ENCODE measurements around the gene AFAP1L1. TPM values are rescaled to one million over a fixed set of nuclear protein-coding genes. Genes with fewer than 3 reads are reported as not detected.
"Not testable (repeated sequence)": the region's sequence is repeated elsewhere in the genome, so short reads cannot be mapped to it uniquely, and the experiment has no call there.

AFAP1L1 gene
- polyA plus RNA-seq, 1 donor, result 9.6 TPM

DNA sequence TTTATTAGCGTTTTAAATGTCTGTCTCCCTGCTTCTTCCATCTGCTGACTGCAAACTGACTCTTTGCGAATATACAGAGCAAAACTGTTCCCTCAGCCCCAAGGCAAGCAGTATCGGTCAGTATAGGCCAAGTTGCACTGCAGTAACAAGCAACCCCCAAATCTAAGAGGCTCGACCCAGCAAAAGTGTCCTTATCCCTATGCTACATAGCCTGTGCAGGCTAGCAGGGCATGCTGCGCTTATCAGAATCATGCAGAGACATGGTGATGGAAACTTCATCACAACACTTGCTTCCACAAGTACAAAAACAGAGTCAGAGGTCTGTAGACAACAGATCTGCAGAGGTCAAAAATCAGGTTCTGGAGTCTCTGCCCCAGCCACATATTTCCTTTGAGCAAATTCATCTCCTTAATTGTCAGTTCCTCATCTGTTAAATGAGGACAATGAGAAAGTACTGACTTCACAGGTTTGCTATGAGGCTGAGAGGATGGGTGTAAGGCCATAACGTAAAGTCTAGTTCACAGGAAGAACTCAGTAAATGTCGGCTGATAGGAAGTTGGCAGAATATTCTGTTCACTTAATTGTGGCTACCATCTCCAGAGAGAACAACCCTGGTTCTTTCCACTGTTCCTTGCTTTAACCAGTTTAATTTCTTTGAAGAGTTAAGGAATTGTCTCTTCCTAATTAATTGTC lies 117.0 kb downstream of the AFAP1L1 start:
- no CpG with 5 or more reads among the region's 7 CpGs for WGBS (ENCODE audit: insufficient coverage, low lambda C conversion rate)
- H3K4me3 ChIP-seq (ENCODE audit: low read length), result no peak overlapping the region
- no peaks in the 10 kb centered on the region for H3K27me3 ChIP-seq (ENCODE audit: control insufficient read depth, insufficient read depth, low read length)
- peaks cover 11% of the 10 kb centered on the region for H3K4me1 ChIP-seq (ENCODE audit: control insufficient read depth, insufficient read depth, low read length)
- H3K36me3 ChIP-seq (ENCODE audit: control insufficient read depth, insufficient read depth, low read length), result no peaks in the 10 kb centered on the region
- H3K9me3 ChIP-seq (ENCODE audit: control insufficient read depth, low read depth, low read length), result no peaks in the 10 kb centered on the region
- DNase-seq, result no peak
- H3K27ac ChIP-seq (ENCODE audit: low read length), result peak overlapping the region; percentile 53

- no peaks in the 10 kb centered on the region for H3K27me3 ChIP-seq (ENCODE audit: control insufficient read depth, insufficient read depth, low read length)
- H3K4me1 ChIP-seq (ENCODE audit: control insufficient read depth, insufficient read depth, low read length), result peaks cover 11% of the 10 kb centered on the region
- WGBS (ENCODE audit: insufficient coverage, low lambda C conversion rate), result no CpG with 5 or more reads among the region's 11 CpGs
- H3K36me3 ChIP-seq (ENCODE audit: control insufficient read depth, insufficient read depth, low read length), result no peaks in the 10 kb centered on the region
- H3K9me3 ChIP-seq (ENCODE audit: control insufficient read depth, low read depth, low read length), result no peaks in the 10 kb centered on the region
- DNase-seq, result peak in 1 of 2 donors; percentile 65
- peak overlapping the region; percentile 53 for H3K27ac ChIP-seq (ENCODE audit: low read length)
- no peak overlapping the region for H3K4me3 ChIP-seq (ENCODE audit: low read length)
Observed at GRCh38 chr5:149389552-149390495, 118.2 kb downstream of the AFAP1L1 start.

DNA sequence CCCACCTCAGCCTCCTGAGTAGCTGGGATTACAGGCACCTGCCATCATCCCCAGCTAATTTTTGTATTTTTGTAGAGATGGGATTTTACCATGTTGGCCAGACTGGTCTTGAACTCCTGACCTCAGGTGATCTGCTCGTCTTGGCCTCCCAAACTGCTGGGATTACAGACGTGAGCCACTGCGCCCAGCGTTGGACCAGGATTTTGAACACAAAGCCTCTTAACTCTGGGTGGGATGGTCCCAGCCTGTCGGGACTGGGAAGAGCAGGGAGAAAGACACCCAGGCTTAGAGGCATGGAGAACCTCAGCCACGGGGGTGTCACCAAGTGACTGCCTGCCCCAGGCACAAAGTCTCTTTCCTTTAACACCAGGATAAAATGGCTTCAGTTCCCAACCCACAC lies 119.4 kb downstream of the AFAP1L1 start:
- H3K36me3 ChIP-seq (ENCODE audit: control insufficient read depth, insufficient read depth, low read length); H3K4me1 ChIP-seq (ENCODE audit: control insufficient read depth, insufficient read depth, low read length); H3K4me3 ChIP-seq (ENCODE audit: low read length); H3K27ac ChIP-seq (ENCODE audit: low read length); H3K27me3 ChIP-seq (ENCODE audit: control insufficient read depth, insufficient read depth, low read length); DNase-seq; H3K9me3 ChIP-seq (ENCODE audit: control insufficient read depth, low read depth, low read length): not testable (repeated sequence)
- WGBS (ENCODE audit: insufficient coverage, low lambda C conversion rate), result no CpG with 5 or more reads among the region's 6 CpGs

Other genes starting within 250 kb of the AFAP1L1 start
- gene SH3TC2, start 208.8 kb upstream of the AFAP1L1 start, polyA plus RNA-seq, result 0.72 TPM
- 7.2 TPM for gene ABLIM3, start 130.4 kb upstream of the AFAP1L1 start, polyA plus RNA-seq
- gene GRPEL2, start 73.6 kb downstream of the AFAP1L1 start, polyA plus RNA-seq, result 18.2 TPM
- gene PCYOX1L, start 86.2 kb downstream of the AFAP1L1 start, polyA plus RNA-seq, result 48.7 TPM
- 4.0 TPM for gene IL17B, start 107.4 kb downstream of the AFAP1L1 start, polyA plus RNA-seq